GM20000 (cell line): ENCODE measurements around the gene NUP93.

ENCODE experiments used
- DNase-seq: peaks from one replicate; pipeline ENCODE4 v3.0.0; 2012; ENCODE audit warnings: low spot score
- CTCF ChIP-seq: IDR thresholded peaks from 2 replicates; pipeline ENCODE4 v1.5.1; 2012; ENCODE audit warnings: mild to moderate bottlenecking, control low read depth; ENCODE audit errors: extremely low read depth, missing control alignments

The NUP93 gene

GRCh38 chr16:56894331-56894917 lies 164.5 kb downstream of the NUP93 start:
- no peak for TF ChIP-seq CTCF

GRCh38 chr16:56895813-56896212 lies 165.9 kb downstream of the NUP93 start:
- no peak for TF ChIP-seq CTCF
- no peak for DNase-seq

More at GRCh38 chr16:56894331-56894917, 164.5 kb downstream of the NUP93 start:
- no peak for DNase-seq

GRCh38 chr16:56896244-56896643 lies 166.3 kb downstream of the NUP93 start:
- TF ChIP-seq CTCF, result no peak
- DNase-seq, result no peak

GRCh38 chr16:56897026-56897799 lies 167.3 kb downstream of the NUP93 start:
- no peak for DNase-seq
- no peak for TF ChIP-seq CTCF

GRCh38 chr16:56898847-56899246 lies 168.9 kb downstream of the NUP93 start:
- TF ChIP-seq CTCF, result no peak
- DNase-seq, result peak; percentile 62
